Gastrocnemius medialis (tissue), 4 donors: ENCODE results near the gene SURF6. TPM values are rescaled to one million over a fixed set of nuclear protein-coding genes. Genes with fewer than 3 reads are reported as not detected.

Source experiments
- ATAC-seq, 2 donors: fragments of 150-250 bp; one replicate each; pipeline ENCODE4 v1.9.1; 2016
- DNase-seq, 2 donors: peaks; one replicate each; pipeline ENCODE4 v3.0.0-alpha.2; 2019
- H3K27ac ChIP-seq, 4 donors: fragments of 200-600 bp; sonication (generic); 1 replicate in 1 of 4; 2 replicates in 3 of 4; pipeline ENCODE4 v1.5.1; 2016 to 2018; ENCODE audit warnings: mild to moderate bottlenecking in 2 of 4, moderate library complexity in 1 of 4
- H3K27me3 ChIP-seq, 3 donors: fragments of 200-600 bp; sonication (generic) in 2 of 3; 1 replicate in 1 of 3; 2 replicates in 2 of 3; pipeline versions ENCODE4 v1.5.1 to v1.6.0; 2016 to 2019; ENCODE audit warnings: mild to moderate bottlenecking in 1 of 3, moderate library complexity in 1 of 3
- H3K36me3 ChIP-seq, 2 donors: fragments of 200-600 bp; sonication (generic) in 1 of 2; one replicate each; pipeline ENCODE4 v1.5.1; 2017 to 2018
- H3K4me1 ChIP-seq, 2 donors: fragments of 200-600 bp; sonication (generic) in 1 of 2; one replicate each; pipeline ENCODE4 v1.5.1; 2016 to 2017; ENCODE audit warnings: mild to moderate bottlenecking in 2 of 2
- H3K4me3 ChIP-seq, 4 donors: fragments of 200-600 bp; sonication (generic) in 3 of 4; 1 replicate in 1 of 4; 2 replicates in 3 of 4; pipeline ENCODE4 v1.5.1; 2016 to 2019; ENCODE audit warnings: mild to moderate bottlenecking in 2 of 4
- H3K9me3 ChIP-seq, 3 donors: fragments of 200-600 bp; sonication (generic) in 2 of 3; 1 replicate in 1 of 3; 2 replicates in 2 of 3; pipeline ENCODE4 v1.5.1; 2016 to 2019
- CTCF ChIP-seq, 5 experiments: fragments of 450-650 bp in 3 of 5; fragments of 200-600 bp in 2 of 5; sonication (generic) in 2 of 5; IDR thresholded peaks in 4 of 5; conservative IDR thresholded peaks in 1 of 5; 1 replicate in 4 of 5; 2 replicates in 1 of 5; pipeline ENCODE4 v1.5.1; 2016 to 2019; ENCODE audit warnings: antibody characterized with exemption in 5 of 5, mild to moderate bottlenecking in 3 of 5, moderate library complexity in 3 of 5
- POLR2A ChIP-seq, 2 donors: fragments of 450-650 bp; IDR thresholded peaks; one replicate each; pipeline ENCODE4 v1.6.1; 2017; ENCODE audit warnings: antibody characterized with exemption in 2 of 2, mild to moderate bottlenecking in 2 of 2, moderate library complexity in 2 of 2
- in situ Hi-C, 4 donors: fragments of 200-750 bp; cut with MboI; loops; one replicate each; pipeline versions ENCODE4 v1.15.0 to v1.8.0; 2017; ENCODE audit warnings: low sequenced_read_pairs in 4 of 4
- intact Hi-C: fragments of 100-400 bp; cut with DNase I; formaldehyde crosslinking; loops from one replicate; pipeline ENCODE4 v1.15.1; 2023; ENCODE audit warnings: low total_unique reads
- total RNA-seq, 4 donors: library from RNA; depleted of rRNA; stranded (reverse); fragments of >200 nt; gene quantifications; one replicate each; pipeline versions ENCODE4 v1.1.0 to v1.2.3, GENCODE V29; 2016

Gene SURF6
- total RNA-seq, 4 donors from 2014 or later, result 13.4 to 34.2 (median 28.0) TPM

GRCh38 chr9:133323991-133324703, 11.8 kb downstream of the SURF6 start:
- in situ Hi-C loops, result no loop called here

GRCh38 chr9:133323211-133323610, 12.8 kb downstream of the SURF6 start:
- no peak for TF ChIP-seq CTCF (IDR thresholded peaks at IDR 0.05 in 4 of 5, conservative IDR thresholded peaks at IDR 0.05 in 1 of 5)
- no peak for TF ChIP-seq POLR2A (IDR thresholded peaks at IDR 0.05)
- Histone ChIP-seq H3K27me3 (no peaks in the 10 kb centered on the region), H3K27ac (no peak overlapping the region), H3K4me3 (no peak overlapping the region), H3K9me3 (no peaks in the 10 kb centered on the region), H3K4me1 (no peaks in the 10 kb centered on the region), H3K36me3 (no peaks in the 10 kb centered on the region)
- in situ Hi-C loops, result no loop called here
- DNase-seq (no peak), ATAC-seq (no peak)
- intact Hi-C loops, result no loop called here

More at GRCh38 chr9:133323991-133324703, 11.8 kb downstream of the SURF6 start:
- DNase-seq (no peak), ATAC-seq (no peak)
- Histone ChIP-seq H3K27me3 (no peaks in the 10 kb centered on the region), H3K4me3 (no peak overlapping the region), H3K36me3 (no peaks in the 10 kb centered on the region), H3K27ac (no peak overlapping the region), H3K9me3 (no peaks in the 10 kb centered on the region), H3K4me1 (no peaks in the 10 kb centered on the region)
- intact Hi-C loops, result no loop called here
- TF ChIP-seq POLR2A (IDR thresholded peaks at IDR 0.05) (no peak), CTCF (IDR thresholded peaks at IDR 0.05 in 4 of 5, conservative IDR thresholded peaks at IDR 0.05 in 1 of 5) (no peak)

GRCh38 chr9:133322701-133323100, 13.3 kb downstream of the SURF6 start:
- H3K36me3 ChIP-seq, result no peaks in the 10 kb centered on the region
- no peak for TF ChIP-seq POLR2A (IDR thresholded peaks at IDR 0.05)
- no peak for TF ChIP-seq CTCF (IDR thresholded peaks at IDR 0.05 in 4 of 5, conservative IDR thresholded peaks at IDR 0.05 in 1 of 5)
- H3K9me3 ChIP-seq, result no peaks in the 10 kb centered on the region
- no peak for ATAC-seq
- no peaks in the 10 kb centered on the region for H3K27me3 ChIP-seq
- intact Hi-C loops (no loop called here), in situ Hi-C loops (no loop called here)
- H3K4me1 ChIP-seq, result no peaks in the 10 kb centered on the region
- no peak for DNase-seq
- H3K27ac ChIP-seq, result no peak overlapping the region
- H3K4me3 ChIP-seq, result no peak overlapping the region

GRCh38 chr9:133321411-133321935, 14.5 kb downstream of the SURF6 start:
- intact Hi-C loops (no loop called here), in situ Hi-C loops (no loop called here)
- H3K4me3 ChIP-seq, result no peak overlapping the region
- H3K36me3 ChIP-seq, result no peaks in the 10 kb centered on the region
- H3K27ac ChIP-seq, result no peak overlapping the region
- H3K4me1 ChIP-seq, result no peaks in the 10 kb centered on the region
- ATAC-seq (no peak), DNase-seq (no peak)
- TF ChIP-seq CTCF (IDR thresholded peaks at IDR 0.05 in 4 of 5, conservative IDR thresholded peaks at IDR 0.05 in 1 of 5), result no peak
- no peak for TF ChIP-seq POLR2A (IDR thresholded peaks at IDR 0.05)
- no peaks in the 10 kb centered on the region for H3K9me3 ChIP-seq
- H3K27me3 ChIP-seq, result no peaks in the 10 kb centered on the region
